Pancreas (tissue), 10 donors: ENCODE measurements around the gene MPPED1. TPM values are rescaled to one million over a fixed set of nuclear protein-coding genes. Genes with fewer than 3 reads are reported as not detected.

ENCODE experiments used
- ATAC-seq, 4 donors: fragments of 200-7000 bp; cut with Tn5 transposase; one replicate each; pipeline versions ENCODE4 v1.8.0 to v1.9.1; 2020; ENCODE audit warnings: mild to moderate bottlenecking in 4 of 4, moderate library complexity in 4 of 4
- DNase-seq, 6 donors: peaks; one replicate each; pipeline ENCODE4 v3.0.0-alpha.2; 2020
- FAIRE-seq: peaks from 2 replicates; lab custom pipeline; 2012; peaks lifted over from hg19 to GRCh38; lab: Jason Lieb, UNC
- H3K27ac ChIP-seq, 4 donors: fragments of 200-600 bp; sonication (generic); 1 replicate in 3 of 4; 2 replicates in 1 of 4; pipeline versions ENCODE4 v1.5.0 to v1.8.0; 2020
- H3K27me3 ChIP-seq, 4 donors: fragments of 200-600 bp; one replicate each; pipeline ENCODE4 v1.8.0; 2021
- H3K36me3 ChIP-seq, 3 donors: fragments of 200-600 bp; sonication (generic) in 1 of 3; one replicate each; pipeline versions ENCODE4 v1.5.0 to v1.8.0; 2020 to 2021
- H3K4me1 ChIP-seq, 3 donors: fragments of 200-600 bp; one replicate each; pipeline ENCODE4 v1.8.0; 2021
- H3K4me3 ChIP-seq, 4 donors: fragments of 200-600 bp; sonication (generic) in 2 of 4; one replicate each; pipeline versions ENCODE4 v1.5.0 to v1.8.0; 2020 to 2021
- H3K9me3 ChIP-seq, 4 donors: fragments of 200-600 bp; one replicate each; pipeline ENCODE4 v1.8.0; 2021
- CTCF ChIP-seq, 4 donors: fragments of 200-600 bp; sonication (generic) in 3 of 4; IDR thresholded peaks; one replicate each; pipeline versions ENCODE4 v1.5.0 to v1.8.0; 2021; ENCODE audit warnings: antibody characterized with exemption in 4 of 4
- WGBS, 2 donors: extraction: QIAGEN DNeasy Blood & Tissue Kit; methylation state at CpG; one replicate each; pipeline ENCODE4 v1.1.7; 2013; 5-methylcytosine and 5-hydroxymethylcytosine counted together
- intact Hi-C, 3 donors: fragments of 100-400 bp; cut with DNase I; formaldehyde crosslinking; loops; one replicate each; pipeline versions ENCODE4 v1.11.1 to v1.14.2; 2022
- polyA plus RNA-seq, 2 donors: library from polyadenylated mRNA; stranded (reverse); fragments of 200-250 nt; gene quantifications; one replicate each; pipeline ENCODE4 v1.2.3, GENCODE V29; 2013
- total RNA-seq, 6 donors: library from RNA; stranded (reverse); fragmentation: NEBNext Ultra II Directional in 4 of 6; extraction: Animal tissue kit (Norgen Biotek cat#: 25700) in 4 of 6; gene quantifications; one replicate each; pipeline versions ENCODE4 v1.2.1 to v1.2.4, GENCODE V29; 2021 to 2023
- donor health status: healthy with polysubstance abuse.
- donor health status: DM: no; HTN: no; CAD: no; lungs with moderate emphysema.
- donor health status: DM: no; HTN: no; CAD: no.
- donor health status: control.
- donor health status: control.
- donor health status: Bipolar disorder and iron deficiency.
- donor health status: DM: yes; HTN: yes; CAD: no.
- donor health status: DM: no; HTN: no; CAD: no.
- donor health status: DM: no; HTN: no; CAD: no.
- donor health status: DM: yes; HTN: yes; CAD: no.

The MPPED1 gene
- total and polyA plus RNA-seq, 8 donors: 0.05 TPM; not detected in 7

- Histone ChIP-seq H3K27me3 (peaks cover 0 to 6% (median 0%) of the 10 kb centered on the region in 4 donors), H3K27ac (no peak overlapping the region), H3K4me1 (peaks cover 0 to 9% (median 5%) of the 10 kb centered on the region in 3 donors), H3K36me3 (no peaks in the 10 kb centered on the region), H3K9me3 (no peaks in the 10 kb centered on the region), H3K4me3 (no peak overlapping the region)
- WGBS, 2 donors: 27 to 41% methylated on average over 8 of the region's 8 CpGs
- no peak for FAIRE-seq
- no peak for TF ChIP-seq CTCF (IDR thresholded peaks at IDR 0.05)
- peak in 1 of 6 donors; percentile 19 for DNase-seq
- intact Hi-C loops: no loop called here
- ATAC-seq: no peak
These were observed 20.2 kb downstream of the MPPED1 start for GRCh38 chr22:43431808-43432554.

- no peak for TF ChIP-seq CTCF (IDR thresholded peaks at IDR 0.05)
- 70 to 77% methylated on average over 5 of the region's 5 CpGs for WGBS, 2 donors
These were observed 21.1 kb downstream of the MPPED1 start for GRCh38 chr22:43432883-43433415.

GRCh38 chr22:43433451-43434274 is 21.8 kb downstream of the MPPED1 start:
- 72 to 79% methylated on average over 35 of the region's 35 CpGs for WGBS, 2 donors
- H3K36me3 ChIP-seq: no peaks in the 10 kb centered on the region
- no peaks in the 10 kb centered on the region for H3K27me3 ChIP-seq
- H3K9me3 ChIP-seq: no peaks in the 10 kb centered on the region
- H3K27ac ChIP-seq: no peak overlapping the region
- TF ChIP-seq CTCF (IDR thresholded peaks at IDR 0.05): no peak
- ATAC-seq (no peak), DNase-seq (no peak), FAIRE-seq (no peak)
- intact Hi-C loops: no loop called here
- H3K4me3 ChIP-seq: no peak overlapping the region
- H3K4me1 ChIP-seq: peaks cover 0 to 9% (median 5%) of the 10 kb centered on the region in 3 donors

More at GRCh38 chr22:43432883-43433415, 21.1 kb downstream of the MPPED1 start:
- Histone ChIP-seq H3K27ac (no peak overlapping the region), H3K4me3 (no peak overlapping the region), H3K4me1 (peaks cover 0 to 9% (median 5%) of the 10 kb centered on the region in 3 donors), H3K36me3 (no peaks in the 10 kb centered on the region), H3K27me3 (peaks cover 0 to under 1% (median 0%) of the 10 kb centered on the region in 4 donors), H3K9me3 (no peaks in the 10 kb centered on the region)
- intact Hi-C loops: no loop called here
- no peak for FAIRE-seq
- ATAC-seq: no peak
- peak in 1 of 6 donors; percentile 31 for DNase-seq

GRCh38 chr22:43434275-43434927 is 22.6 kb downstream of the MPPED1 start:
- no peak for DNase-seq
- Histone ChIP-seq H3K27me3 (no peaks in the 10 kb centered on the region), H3K36me3 (no peaks in the 10 kb centered on the region), H3K27ac (no peak overlapping the region), H3K4me1 (peaks cover 0 to 9% (median 5%) of the 10 kb centered on the region in 3 donors), H3K4me3 (no peak overlapping the region), H3K9me3 (no peaks in the 10 kb centered on the region)
- 69 to 79% methylated on average over 25 of the region's 25 CpGs for WGBS, 2 donors
- intact Hi-C loops: no loop called here
- ATAC-seq: no peak
- TF ChIP-seq CTCF (IDR thresholded peaks at IDR 0.05): no peak
- FAIRE-seq: no peak
